H1 (cell line): ENCODE measurements around the gene NCAM1. TPM values are rescaled to one million over a fixed set of nuclear protein-coding genes. Genes with fewer than 3 reads are reported as not detected.

Experiments
- CTCF ChIA-PET: fragments of 300-600 bp; sonication (Branson Sonifier 250); formaldehyde crosslinking; loops from one replicate; lab custom pipeline; 2021; ENCODE audit not compliant: partially characterized antibody; lab: Charles Lee
- POLR2A ChIA-PET: fragments of 300-600 bp; sonication (Branson Sonifier 250); formaldehyde crosslinking; loops from one replicate; lab custom pipeline; 2021; ENCODE audit warnings: inconsistent platforms; ENCODE audit not compliant: partially characterized antibody; lab: Charles Lee
- DNase-seq, 2 experiments: peaks; one replicate each; pipeline versions ENCODE4 v3.0.0 to v3.0.0-alpha.2; 2010 to 2022; ENCODE audit warnings: low spot score in 2 of 2, low read depth in 1 of 2, mixed read lengths in 1 of 2
- FAIRE-seq: peaks from 2 replicates; lab custom pipeline; 2011; peaks lifted over from hg19 to GRCh38; lab: Jason Lieb, UNC
- H2AFZ ChIP-seq: 2 replicates; pipeline ENCODE4 v1.8.1; 2012; ENCODE audit warnings: low read length, inconsistent platforms
- H2AK5ac ChIP-seq: 2 replicates; pipeline ENCODE4 v1.6.1; 2013; ENCODE audit warnings: low read depth, low read length
- H2BK120ac ChIP-seq: replicated peaks from 2 replicates; pipeline ENCODE3; 2013; ENCODE audit warnings: low read depth, low read length, inconsistent platforms
- H2BK12ac ChIP-seq: 2 replicates; pipeline ENCODE4 v1.6.1; 2013; ENCODE audit warnings: low read depth, low read length
- H2BK15ac ChIP-seq: 2 replicates; pipeline ENCODE4 v1.6.1; 2013; ENCODE audit warnings: low read length
- H2BK20ac ChIP-seq: 2 replicates; pipeline ENCODE4 v1.6.1; 2013; ENCODE audit warnings: low read length
- H2BK5ac ChIP-seq: 2 replicates; pipeline ENCODE4 v1.6.1; 2013; ENCODE audit warnings: low read depth, low read length
- H3K14ac ChIP-seq: 2 replicates; pipeline ENCODE4 v1.6.1; 2013; ENCODE audit warnings: inconsistent platforms; ENCODE audit not compliant: insufficient read length
- H3K18ac ChIP-seq: 2 replicates; pipeline ENCODE4 v1.6.1; 2013; ENCODE audit warnings: low read length; ENCODE audit errors: extremely low read depth
- H3K23ac ChIP-seq: 2 replicates; pipeline ENCODE4 v1.6.1; 2013; ENCODE audit warnings: inconsistent platforms; ENCODE audit not compliant: insufficient read length
- H3K23me2 ChIP-seq: 2 replicates; pipeline ENCODE4 v1.6.1; 2013; ENCODE audit warnings: low read depth, low read length
- H3K27ac ChIP-seq: 2 replicates; pipeline ENCODE4 v1.6.1; 2011; ENCODE audit warnings: low read depth, low read length, inconsistent platforms
- H3K27me3 ChIP-seq, 4 experiments: replicated peaks in 1 of 4; 1 replicate in 1 of 4; 2 replicates in 3 of 4; pipeline versions ENCODE4 v1.6.1 to v1.8.1; 2011 to 2013; ENCODE audit warnings: low read length in 3 of 4, mild to moderate bottlenecking in 3 of 4, inconsistent platforms in 2 of 4, mixed read lengths in 2 of 4, moderate library complexity in 1 of 4; ENCODE audit not compliant: control insufficient read depth in 3 of 4, insufficient read depth in 3 of 4; ENCODE audit errors: extremely low read depth in 1 of 4
- H3K36me3 ChIP-seq, 4 experiments: 2 replicates each; pipeline versions ENCODE4 v1.6.1 to v1.8.1; 2011 to 2013; ENCODE audit warnings: mild to moderate bottlenecking in 4 of 4, low read length in 3 of 4, moderate library complexity in 2 of 4, control low read depth in 1 of 4, inconsistent platforms in 1 of 4; ENCODE audit not compliant: insufficient read depth in 4 of 4, control insufficient read depth in 2 of 4
- H3K4ac ChIP-seq: replicated peaks from 2 replicates; pipeline ENCODE3; 2013; ENCODE audit warnings: low read length, low read depth, mixed read lengths, inconsistent platforms; ENCODE audit not compliant: insufficient read length
- H3K4me1 ChIP-seq, 4 experiments: replicated peaks in 1 of 4; 1 replicate in 1 of 4; 2 replicates in 3 of 4; pipeline versions ENCODE4 v1.6.1 to v1.8.1; 2011 to 2013; ENCODE audit warnings: low read length in 3 of 4, inconsistent platforms in 2 of 4, mixed read lengths in 1 of 4; ENCODE audit not compliant: insufficient read depth in 4 of 4, control insufficient read depth in 3 of 4
- H3K4me2 ChIP-seq, 2 experiments: 2 replicates each; pipeline versions ENCODE4 v1.6.1 to v1.8.1; 2011 to 2013; ENCODE audit warnings: low read depth in 2 of 2, low read length in 2 of 2, control low read depth in 1 of 2, inconsistent platforms in 1 of 2, mild to moderate bottlenecking in 1 of 2; ENCODE audit not compliant: insufficient read depth in 1 of 2
- H3K4me3 ChIP-seq, 4 experiments: fragments of 200-600, 300-600 bp in 1 of 4; sonication (generic), shearing (Covaris generic), sonication (Bioruptor Twin) in 1 of 4; 2 replicates each; pipeline versions ENCODE4 v1.5.1 to v1.8.1; 2011 to 2016; ENCODE audit warnings: low read length in 4 of 4, low read depth in 3 of 4, control low read depth in 2 of 4, inconsistent platforms in 2 of 4, mild to moderate bottlenecking in 2 of 4, mixed read lengths in 1 of 4, moderate library complexity in 1 of 4; ENCODE audit not compliant: insufficient read depth in 2 of 4; ENCODE audit errors: extremely low read depth in 1 of 4
- H3K56ac ChIP-seq: replicated peaks from 2 replicates; pipeline ENCODE3; 2013; ENCODE audit warnings: low read depth, mild to moderate bottlenecking, mixed read lengths, low read length, inconsistent platforms; ENCODE audit not compliant: insufficient read length
- H3K79me1 ChIP-seq: 2 replicates; pipeline ENCODE4 v1.6.1; 2013; ENCODE audit warnings: low read depth, low read length, control low read depth
- H3K79me2 ChIP-seq, 2 experiments: 2 replicates each; pipeline versions ENCODE4 v1.6.1 to v1.8.1; 2012 to 2013; ENCODE audit warnings: low read length in 2 of 2, mild to moderate bottlenecking in 2 of 2, inconsistent platforms in 1 of 2; ENCODE audit not compliant: insufficient read depth in 2 of 2, control insufficient read depth in 1 of 2
- H3K9ac ChIP-seq, 4 experiments: replicated peaks in 1 of 4; 1 replicate in 1 of 4; 2 replicates in 3 of 4; pipeline versions ENCODE4 v1.6.1 to v1.8.1; 2011 to 2013; ENCODE audit warnings: low read depth in 3 of 4, low read length in 3 of 4, control low read depth in 2 of 4, mild to moderate bottlenecking in 2 of 4, moderate library complexity in 2 of 4, inconsistent platforms in 1 of 4; ENCODE audit errors: extremely low read depth in 1 of 4
- H3K9me3 ChIP-seq, 2 experiments: 2 replicates each; pipeline versions ENCODE4 v1.6.1 to v1.8.1; 2012 to 2013; ENCODE audit warnings: mild to moderate bottlenecking in 2 of 2, moderate library complexity in 2 of 2, control low read depth in 1 of 2, inconsistent platforms in 1 of 2, low read depth in 1 of 2, low read length in 1 of 2, mixed read lengths in 1 of 2; ENCODE audit not compliant: insufficient read depth in 2 of 2
- H4K20me1 ChIP-seq, 2 experiments: replicated peaks in 1 of 2; 2 replicates each; pipeline versions ENCODE3 to v1.8.1; 2011 to 2013; ENCODE audit warnings: inconsistent platforms in 2 of 2, low read length in 2 of 2, mild to moderate bottlenecking in 1 of 2; ENCODE audit not compliant: insufficient read depth in 2 of 2, control insufficient read depth in 1 of 2
- H4K5ac ChIP-seq: 2 replicates; pipeline ENCODE4 v1.6.1; 2013; ENCODE audit warnings: low read length, low read depth, mixed read lengths, inconsistent platforms; ENCODE audit not compliant: insufficient read length
- H4K8ac ChIP-seq: 2 replicates; pipeline ENCODE4 v1.8.0; 2013; ENCODE audit warnings: mild to moderate bottlenecking, moderate library complexity, low read length, inconsistent platforms; ENCODE audit not compliant: insufficient read depth; ENCODE audit errors: extremely low read depth
- H4K91ac ChIP-seq: replicated peaks from 2 replicates; pipeline ENCODE3; 2013; ENCODE audit warnings: low read length, mixed read lengths, inconsistent platforms; ENCODE audit not compliant: insufficient read length
- BACH1 ChIP-seq: IDR thresholded peaks from 2 replicates; pipeline ENCODE4 v1.6.1; 2012; ENCODE audit warnings: low read length, improper control_type of control experiment
- HDAC2 ChIP-seq, 2 experiments: fragments of 300-600 bp in 1 of 2; sonication (generic) in 1 of 2; IDR thresholded peaks; 2 replicates each; pipeline ENCODE4 v1.6.1; 2011 to 2012; ENCODE audit warnings: low read depth in 2 of 2, low read length in 2 of 2, mild to moderate bottlenecking in 2 of 2, moderate library complexity in 2 of 2, borderline replicate concordance in 1 of 2, inconsistent platforms in 1 of 2
- JUND ChIP-seq: IDR thresholded peaks from 2 replicates; pipeline ENCODE4 v1.6.1; 2011; ENCODE audit warnings: mild to moderate bottlenecking, improper control_type of control experiment, low read length
- RAD21 ChIP-seq, 2 experiments: IDR thresholded peaks in 1 of 2; conservative IDR thresholded peaks in 1 of 2; 2 replicates each; pipeline ENCODE4 v1.6.1; 2011; ENCODE audit warnings: low read depth in 2 of 2, low read length in 2 of 2, improper control_type of control experiment in 1 of 2, inconsistent platforms in 1 of 2, mild to moderate bottlenecking in 1 of 2, moderate library complexity in 1 of 2
- TEAD4 ChIP-seq: IDR thresholded peaks from 2 replicates; pipeline ENCODE4 v1.6.1; 2012; ENCODE audit warnings: low read depth, low read length, inconsistent platforms, mixed read lengths
- WGBS, 2 experiments: shearing (Covaris generic) in 1 of 2; methylation state at CpG; one replicate each; pipeline versions ENCODE4 v1.1.6 to v1.1.7; 2013 to 2015; ENCODE audit warnings: low lambda C conversion rate in 2 of 2, mixed read lengths in 2 of 2, inconsistent platforms in 1 of 2, low coverage in 1 of 2, missing lambda C conversion rate in 1 of 2; ENCODE audit not compliant: insufficient replicate concordance in 2 of 2, insufficient coverage in 1 of 2, insufficient read length in 1 of 2; ENCODE audit errors: extremely low coverage in 1 of 2, missing lambda C conversion rate in 1 of 2; 5-methylcytosine and 5-hydroxymethylcytosine counted together
- polyA plus RNA-seq, 7 experiments: library from polyadenylated mRNA; depleted of rRNA in 3 of 7; stranded (reverse) in 5 of 7; unstranded in 2 of 7; fragments of >200 nt in 5 of 7; fragments of 200-250 nt in 2 of 7; gene quantifications; 1 replicate in 5 of 7; 2 replicates in 1 of 7; 4 replicates in 1 of 7; pipeline versions ENCODE4 v1.2.1 to v1.2.3, GENCODE V29; 2011 to 2013; ENCODE audit warnings: missing spikeins in 2 of 7, mixed read lengths in 2 of 7
- total RNA-seq: library from RNA; stranded (reverse); fragmentation: NEBNext Ultra II Directional; extraction: Animal tissue kit (Norgen Biotek cat#: 25700); gene quantifications from 2 replicates; pipeline ENCODE4 v1.2.1, GENCODE V29; 2021
- TF ChIP-seq, protein P1 (sequence below), 3 experiments: IDR thresholded peaks; 1 replicate in 2 of 3; 2 replicates in 1 of 3; pipeline versions ENCODE4 v1.5.1 to v1.6.1; 2011; ENCODE audit warnings: low read length in 3 of 3, mild to moderate bottlenecking in 3 of 3, inconsistent platforms in 2 of 3, low read depth in 1 of 3, moderate library complexity in 1 of 3; ENCODE audit not compliant: insufficient read depth in 1 of 3; ENCODE audit errors: control extremely low read depth in 1 of 3

The NCAM1 gene
- total and polyA plus RNA-seq, 2 of the 8 experiments (the other 6 are each of a cell fraction or from before 2014, with no cell fraction given) = 3.1 to 4.3 TPM

DNA sequence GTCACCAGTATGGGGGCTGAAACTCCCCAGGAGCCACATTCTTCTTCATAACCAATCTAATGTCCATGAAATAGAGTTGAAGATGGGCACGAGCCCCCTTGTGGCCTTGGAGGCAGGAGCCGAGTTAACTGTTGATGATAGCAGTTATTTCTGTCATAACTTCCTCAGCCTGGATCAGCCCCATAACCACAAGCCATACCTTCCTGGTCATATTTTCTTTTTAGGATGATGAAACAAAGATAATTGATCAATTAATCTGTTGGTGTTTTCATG lies 288.2 kb downstream of the NCAM1 start:
- Histone ChIP-seq H3K23ac (no peak overlapping the region), H3K79me1 (no peaks in the 10 kb centered on the region), H3K79me2 (no peaks in the 10 kb centered on the region), H4K20me1 (no peaks in the 10 kb centered on the region), H2AFZ (no peak overlapping the region), H3K27ac (no peak overlapping the region), H2BK5ac (no peak overlapping the region), H2BK120ac (no peak overlapping the region), H3K4ac (no peak overlapping the region), H2BK20ac (no peak overlapping the region), H3K27me3 (no peaks in the 10 kb centered on the region), H3K4me3 (no peak overlapping the region), H3K56ac (no peak overlapping the region), H3K14ac (no peak overlapping the region), H3K9me3 (no peaks in the 10 kb centered on the region), H4K91ac (no peak overlapping the region), H2AK5ac (no peak overlapping the region), H4K8ac (no peak overlapping the region), H3K9ac (no peak overlapping the region), H3K18ac (no peak overlapping the region), H3K23me2 (no peaks in the 10 kb centered on the region), H4K5ac (no peak overlapping the region), H2BK12ac (no peak overlapping the region), H3K4me1 (peaks cover 0 to 9% (median under 1%) of the 10 kb centered on the region in 4 experiments; a peak in 4 of 7 replicates), H2BK15ac (no peak overlapping the region), H3K36me3 (no peaks in the 10 kb centered on the region), H3K4me2 (no peak overlapping the region)
- TF ChIP-seq HDAC2 (IDR thresholded peaks at IDR 0.05; ENCODE audit: borderline replicate concordance in 1 of 2, low read depth in 2 of 2, low read length in 2 of 2) (no peak), BACH1 (no peak), RAD21 (IDR thresholded peaks at IDR 0.05 in 1 of 2, conservative IDR thresholded peaks at IDR 0.05 in 1 of 2; ENCODE audit: low read depth in 2 of 2, low read length in 2 of 2) (peak; percentile 36 to 37), TEAD4 (no peak), JUND (no peak)
- TF ChIP-seq, protein P1, sequence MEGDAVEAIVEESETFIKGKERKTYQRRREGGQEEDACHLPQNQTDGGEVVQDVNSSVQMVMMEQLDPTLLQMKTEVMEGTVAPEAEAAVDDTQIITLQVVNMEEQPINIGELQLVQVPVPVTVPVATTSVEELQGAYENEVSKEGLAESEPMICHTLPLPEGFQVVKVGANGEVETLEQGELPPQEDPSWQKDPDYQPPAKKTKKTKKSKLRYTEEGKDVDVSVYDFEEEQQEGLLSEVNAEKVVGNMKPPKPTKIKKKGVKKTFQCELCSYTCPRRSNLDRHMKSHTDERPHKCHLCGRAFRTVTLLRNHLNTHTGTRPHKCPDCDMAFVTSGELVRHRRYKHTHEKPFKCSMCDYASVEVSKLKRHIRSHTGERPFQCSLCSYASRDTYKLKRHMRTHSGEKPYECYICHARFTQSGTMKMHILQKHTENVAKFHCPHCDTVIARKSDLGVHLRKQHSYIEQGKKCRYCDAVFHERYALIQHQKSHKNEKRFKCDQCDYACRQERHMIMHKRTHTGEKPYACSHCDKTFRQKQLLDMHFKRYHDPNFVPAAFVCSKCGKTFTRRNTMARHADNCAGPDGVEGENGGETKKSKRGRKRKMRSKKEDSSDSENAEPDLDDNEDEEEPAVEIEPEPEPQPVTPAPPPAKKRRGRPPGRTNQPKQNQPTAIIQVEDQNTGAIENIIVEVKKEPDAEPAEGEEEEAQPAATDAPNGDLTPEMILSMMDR (IDR thresholded peaks at IDR 0.05; ENCODE audit: control extremely low read depth in 1 of 3, insufficient read depth in 1 of 3, low read depth in 1 of 3, low read length in 3 of 3) = peak; percentile 26 to 51 (median 33); a peak in 3 of 4 replicates
- POLR2A ChIA-PET = no interaction called here
- DNase-seq (no peak), FAIRE-seq (peak; percentile 55)
- WGBS, 2 experiments = 71% methylated on average over 2 of the region's 2 CpGs; no CpG with 5 or more reads in 1 of the 2 experiments
- CTCF ChIA-PET = interaction anchor here (0.8 to 4.1 kb wide), 12 partner anchors 9 to 661 kb away, joined by 3 to 18 read pairs (median 5); no protein-coding TSS in a partner anchor
